Epidermal melanocyte (primary cell): Measurements from ENCODE around the gene SBF2.
A peak's percentile ranks its signal among the peaks of the same experiment; 100 is the strongest.

ENCODE experiments used
- DNase-seq: peaks from one replicate; pipeline ENCODE4 v3.0.0; 2011; ENCODE audit warnings: low spot score; ENCODE audit not compliant: insufficient read length

Gene SBF2

GRCh38 chr11:9820260-9820659, 473.8 kb downstream of the SBF2 start:
- DNase-seq, result no peak

GRCh38 chr11:9817191-9817590, 476.8 kb downstream of the SBF2 start:
- no peak for DNase-seq

- no peak for DNase-seq
Measured at GRCh38 chr11:9815486-9816136, 478.4 kb downstream of the SBF2 start.

GRCh38 chr11:9814108-9814507, 479.9 kb downstream of the SBF2 start:
- no peak for DNase-seq

- no peak for DNase-seq
Measured at GRCh38 chr11:9808943-9809342, 485.1 kb downstream of the SBF2 start.

- DNase-seq, result no peak
Measured at GRCh38 chr11:9806946-9807687, 486.9 kb downstream of the SBF2 start.

GRCh38 chr11:9804419-9804902, 489.6 kb downstream of the SBF2 start:
- DNase-seq, result no peak

GRCh38 chr11:9803685-9804418, 490.2 kb downstream of the SBF2 start:
- DNase-seq, result no peak

GRCh38 chr11:9802291-9802861, 491.6 kb downstream of the SBF2 start:
- DNase-seq, result peak; percentile 45

- DNase-seq, result no peak
Measured at GRCh38 chr11:9799886-9800285, 494.1 kb downstream of the SBF2 start.

- no peak for DNase-seq
Measured at GRCh38 chr11:9797300-9797699, 496.7 kb downstream of the SBF2 start.

- no peak for DNase-seq
Measured at GRCh38 chr11:9796854-9797253, 497.2 kb downstream of the SBF2 start.

- DNase-seq, result no peak
Measured at GRCh38 chr11:9796266-9796665, 497.8 kb downstream of the SBF2 start.

- DNase-seq, result no peak
Measured at GRCh38 chr11:9790703-9791102, 503.3 kb downstream of the SBF2 start.

- no peak for DNase-seq
Measured at GRCh38 chr11:9789910-9790309, 504.1 kb downstream of the SBF2 start.

GRCh38 chr11:9787981-9788521, 506.0 kb downstream of the SBF2 start:
- no peak for DNase-seq

- no peak for DNase-seq
Measured at GRCh38 chr11:9787260-9787659, 506.8 kb downstream of the SBF2 start.

GRCh38 chr11:9784602-9785315, 509.3 kb downstream of the SBF2 start:
- DNase-seq, result no peak

- DNase-seq, result no peak
Measured at GRCh38 chr11:9783986-9784385, 510.0 kb downstream of the SBF2 start.

GRCh38 chr11:9780929-9781328, 513.1 kb downstream of the SBF2 start:
- DNase-seq, result no peak

- no peak for DNase-seq
Measured at GRCh38 chr11:9777525-9777924, 516.5 kb downstream of the SBF2 start.
